Rectal smooth muscle tissue (tissue), 1 donor: Measurements from ENCODE around the gene GPD1L.

Source experiments
- H3K27ac ChIP-seq: one replicate; pipeline ENCODE4 v1.7.0; 2013; ENCODE audit warnings: low read depth, low read length, inconsistent platforms
- H3K27me3 ChIP-seq: one replicate; pipeline ENCODE4 v1.7.0; 2013; ENCODE audit warnings: low read length; ENCODE audit not compliant: control insufficient read depth, insufficient read depth
- H3K36me3 ChIP-seq: one replicate; pipeline ENCODE4 v1.7.0; 2013; ENCODE audit warnings: low read length; ENCODE audit not compliant: control insufficient read depth, insufficient read depth
- H3K4me1 ChIP-seq: one replicate; pipeline ENCODE4 v1.7.0; 2013; ENCODE audit warnings: low read length; ENCODE audit not compliant: control insufficient read depth, insufficient read depth
- H3K4me3 ChIP-seq: one replicate; pipeline ENCODE4 v1.7.0; 2013; ENCODE audit warnings: low read length
- H3K9ac ChIP-seq: one replicate; pipeline ENCODE4 v1.7.0; 2013; ENCODE audit warnings: low read length

The GPD1L gene

DNA sequence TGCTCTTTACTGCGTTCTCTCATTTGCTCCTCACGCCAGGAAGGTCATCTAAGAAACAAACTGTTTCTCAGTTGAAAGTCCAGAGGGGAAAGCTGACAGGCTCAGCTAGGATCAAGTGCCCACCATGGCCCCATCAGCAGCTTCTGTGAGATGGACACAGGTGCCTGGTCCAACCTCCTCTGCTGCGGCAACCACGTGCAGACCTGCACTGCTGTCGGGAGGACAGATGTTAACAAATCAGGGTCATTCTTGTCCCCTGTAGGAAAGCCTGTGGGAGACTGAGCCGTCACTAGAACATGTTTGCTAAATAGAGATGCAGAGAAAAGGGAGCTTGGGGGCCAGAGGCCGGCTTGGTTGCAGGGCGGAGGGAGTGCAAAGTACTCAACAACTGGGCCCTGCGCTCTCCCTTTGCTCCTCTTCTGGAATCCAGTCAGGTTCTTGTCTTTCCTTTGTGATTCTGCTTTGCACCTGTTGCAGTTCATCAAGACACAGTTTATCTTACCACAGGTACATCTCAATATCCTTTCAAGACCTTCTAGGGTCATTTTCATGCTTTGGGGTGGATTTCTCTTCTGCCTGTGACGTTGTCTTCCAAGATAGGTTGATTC, 20.9 kb downstream of the GPD1L start:
- no peak overlapping the region for H3K9ac ChIP-seq
- no peak overlapping the region for H3K4me3 ChIP-seq
- H3K27ac ChIP-seq = no peak overlapping the region
- H3K4me1 ChIP-seq = no peaks in the 10 kb centered on the region
- H3K36me3 ChIP-seq = peaks cover 7% of the 10 kb centered on the region
- H3K27me3 ChIP-seq = no peaks in the 10 kb centered on the region

DNA sequence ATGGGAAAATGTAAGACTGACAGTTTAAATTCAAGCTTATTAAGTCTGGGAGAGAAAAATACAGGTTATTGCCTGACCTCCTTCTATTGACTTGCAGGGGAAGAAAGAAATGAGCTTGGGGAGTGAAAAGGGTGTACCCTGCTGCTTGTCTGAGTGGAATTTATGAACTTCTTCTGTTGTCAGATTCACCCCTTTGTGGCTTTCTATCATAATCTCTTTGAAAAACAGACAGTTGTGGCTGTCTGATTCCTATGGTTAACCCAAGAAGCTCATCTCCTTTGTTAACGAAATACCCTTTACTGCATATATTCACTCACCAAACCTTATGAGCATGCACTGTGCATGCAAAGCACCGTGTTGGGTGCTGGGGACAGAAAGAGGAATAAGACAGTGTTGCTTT, 22.5 kb downstream of the GPD1L start:
- H3K27ac ChIP-seq = no peak overlapping the region
- no peaks in the 10 kb centered on the region for H3K4me1 ChIP-seq
- no peaks in the 10 kb centered on the region for H3K27me3 ChIP-seq
- no peak overlapping the region for H3K4me3 ChIP-seq
- H3K36me3 ChIP-seq = peaks cover 7% of the 10 kb centered on the region
- no peak overlapping the region for H3K9ac ChIP-seq

GRCh38 chr3:32129832-32130231, 23.4 kb downstream of the GPD1L start:
- H3K4me1 ChIP-seq = no peaks in the 10 kb centered on the region
- no peak overlapping the region for H3K4me3 ChIP-seq
- no peaks in the 10 kb centered on the region for H3K27me3 ChIP-seq
- peaks cover 7% of the 10 kb centered on the region for H3K36me3 ChIP-seq
- H3K27ac ChIP-seq = no peak overlapping the region
- H3K9ac ChIP-seq = no peak overlapping the region

DNA sequence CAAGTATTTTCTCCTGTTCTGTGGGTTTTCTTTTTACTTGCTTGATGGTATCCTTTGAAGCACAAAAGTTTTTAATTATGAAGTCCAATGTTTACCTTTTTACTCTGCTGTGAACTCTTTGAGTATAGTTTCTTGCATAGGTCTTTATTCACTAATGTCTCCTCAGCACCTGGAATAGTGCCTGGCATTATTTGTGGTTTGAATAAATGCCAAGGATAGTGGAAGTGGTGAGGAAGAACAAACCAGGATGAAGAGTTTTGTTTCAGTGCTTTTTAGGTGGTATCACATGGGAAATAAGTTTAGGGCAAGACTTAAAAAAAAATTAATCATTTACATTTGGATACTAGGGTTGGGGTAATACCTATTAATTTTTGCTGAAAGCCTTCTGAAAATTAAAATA, 25.7 kb downstream of the GPD1L start:
- Histone ChIP-seq H3K27ac (no peak overlapping the region), H3K36me3 (peaks cover 7% of the 10 kb centered on the region), H3K4me1 (no peaks in the 10 kb centered on the region), H3K9ac (no peak overlapping the region), H3K27me3 (no peaks in the 10 kb centered on the region), H3K4me3 (no peak overlapping the region)

- Histone ChIP-seq H3K4me3 (no peak overlapping the region), H3K27ac (no peak overlapping the region), H3K4me1 (no peaks in the 10 kb centered on the region), H3K36me3 (peaks cover 7% of the 10 kb centered on the region), H3K27me3 (no peaks in the 10 kb centered on the region), H3K9ac (no peak overlapping the region)
Observed at GRCh38 chr3:32132706-32133105, 26.3 kb downstream of the GPD1L start.

GRCh38 chr3:32136703-32137102, 30.3 kb downstream of the GPD1L start:
- Histone ChIP-seq H3K27ac (no peak overlapping the region), H3K4me1 (no peaks in the 10 kb centered on the region), H3K27me3 (no peaks in the 10 kb centered on the region), H3K9ac (no peak overlapping the region), H3K36me3 (no peaks in the 10 kb centered on the region), H3K4me3 (no peak overlapping the region)

GRCh38 chr3:32137870-32138269, 31.4 kb downstream of the GPD1L start:
- Histone ChIP-seq H3K4me3 (no peak overlapping the region), H3K4me1 (no peaks in the 10 kb centered on the region), H3K9ac (no peak overlapping the region), H3K36me3 (no peaks in the 10 kb centered on the region), H3K27me3 (no peaks in the 10 kb centered on the region), H3K27ac (no peak overlapping the region)

- Histone ChIP-seq H3K9ac (no peak overlapping the region), H3K4me1 (no peaks in the 10 kb centered on the region), H3K27ac (no peak overlapping the region)
Observed at GRCh38 chr3:32138545-32139104, 32.2 kb downstream of the GPD1L start.

GRCh38 chr3:32140943-32141342, 34.5 kb downstream of the GPD1L start:
- H3K27me3 ChIP-seq = no peaks in the 10 kb centered on the region

More at GRCh38 chr3:32138545-32139104, 32.2 kb downstream of the GPD1L start:
- Histone ChIP-seq H3K36me3 (no peaks in the 10 kb centered on the region), H3K4me3 (no peak overlapping the region), H3K27me3 (no peaks in the 10 kb centered on the region)

DNA sequence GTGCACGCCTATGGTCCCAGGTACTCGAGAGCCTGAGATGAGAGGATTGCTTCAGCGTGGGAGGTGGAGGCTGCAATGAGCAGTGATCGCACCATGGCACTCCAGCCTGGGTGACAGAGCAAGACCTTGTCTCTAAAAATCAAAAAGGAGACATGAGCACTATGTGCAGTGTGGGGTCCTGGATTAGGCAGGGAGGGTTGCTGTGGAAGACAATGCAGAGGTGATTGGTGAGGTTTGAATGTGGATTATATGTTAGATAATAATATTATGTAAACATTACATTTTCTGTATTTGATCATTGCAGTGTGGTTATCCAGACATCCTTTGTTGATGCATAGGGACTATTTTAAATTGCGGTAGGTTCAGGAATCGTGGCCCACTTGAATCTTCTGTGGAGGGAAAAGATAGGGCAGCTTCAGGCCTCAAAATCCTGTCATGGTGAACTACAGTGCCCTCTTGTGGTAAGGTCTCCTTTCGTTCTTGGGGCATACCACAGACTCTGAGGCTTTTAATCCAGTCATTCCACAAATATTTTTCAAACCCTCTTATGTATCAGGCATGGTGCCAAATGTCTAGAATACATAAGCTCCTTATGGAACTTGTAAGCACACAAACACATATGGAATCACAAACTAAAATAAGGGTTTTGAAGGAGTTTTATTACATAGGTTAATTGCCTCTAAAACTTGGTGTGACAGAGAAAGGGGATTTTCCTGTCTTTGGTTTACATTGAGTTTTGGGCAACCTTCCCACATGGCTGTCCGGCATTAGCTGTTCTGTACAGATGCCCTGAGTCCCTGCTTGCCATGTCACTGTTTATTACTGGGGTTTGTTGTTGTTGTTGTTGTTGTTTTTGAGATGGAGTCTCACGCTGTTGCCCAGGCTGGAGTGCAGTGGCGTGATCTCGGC, 37.7 kb downstream of the GPD1L start:
- no peaks in the 10 kb centered on the region for H3K27me3 ChIP-seq

More at GRCh38 chr3:32140943-32141342, 34.5 kb downstream of the GPD1L start:
- Histone ChIP-seq H3K36me3 (no peaks in the 10 kb centered on the region), H3K9ac (no peak overlapping the region), H3K27ac (no peak overlapping the region), H3K4me1 (no peaks in the 10 kb centered on the region), H3K4me3 (no peak overlapping the region)

DNA sequence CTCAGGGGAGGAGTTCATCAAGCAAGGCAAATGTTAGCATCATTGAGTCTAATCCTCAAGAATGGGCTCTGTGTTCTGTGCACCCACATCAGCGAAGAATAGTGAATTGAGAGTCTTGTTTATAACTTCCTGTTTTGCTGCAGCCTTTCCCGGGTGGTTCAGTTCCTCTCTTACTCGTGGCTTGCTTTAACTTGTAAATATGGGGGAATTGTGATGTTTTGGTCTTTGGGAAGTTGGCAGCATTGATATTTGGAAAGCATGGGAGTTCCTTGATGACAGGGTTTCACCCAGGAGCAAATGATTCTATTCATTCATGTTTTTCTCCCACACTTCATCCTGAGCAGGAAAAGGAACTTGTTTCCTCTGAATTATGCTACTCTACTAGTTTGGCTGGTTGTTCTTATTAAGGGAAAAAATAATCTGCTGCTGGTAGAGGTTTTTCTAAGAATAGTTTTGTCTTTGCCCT, 40.4 kb downstream of the GPD1L start:
- Histone ChIP-seq H3K27ac (no peak overlapping the region), H3K27me3 (no peaks in the 10 kb centered on the region), H3K4me1 (no peaks in the 10 kb centered on the region), H3K4me3 (no peak overlapping the region), H3K36me3 (peaks cover 4% of the 10 kb centered on the region), H3K9ac (no peak overlapping the region)

More for the DNA sequence above, 37.7 kb downstream of the GPD1L start:
- Histone ChIP-seq H3K4me3 (no peak overlapping the region), H3K27ac (no peak overlapping the region), H3K36me3 (peaks cover 4% of the 10 kb centered on the region), H3K9ac (no peak overlapping the region), H3K4me1 (no peaks in the 10 kb centered on the region)

GRCh38 chr3:32147509-32147908, 41.1 kb downstream of the GPD1L start:
- H3K27me3 ChIP-seq = no peaks in the 10 kb centered on the region
- H3K36me3 ChIP-seq = peaks cover 4% of the 10 kb centered on the region
- no peak overlapping the region for H3K9ac ChIP-seq
- no peak overlapping the region for H3K4me3 ChIP-seq
- H3K4me1 ChIP-seq = no peaks in the 10 kb centered on the region
- H3K27ac ChIP-seq = no peak overlapping the region
